ENCODE data around the gene GNG10.
"Not testable (repeated sequence)": the region's sequence is repeated elsewhere in the genome, so short reads cannot be mapped to it uniquely, and the experiment has no call there.

The GNG10 gene

GRCh38 chr9:111662576-111663300 lies 1.3 kb downstream of the GNG10 start:
- Histone ChIP-seq H3K4me1 (ENCODE audit: insufficient read depth, low read length) (peaks cover 17% of the 10 kb centered on the region), H3K4me3 (ENCODE audit: low read length) (peak overlapping the region; percentile 78), H3K9me3 (ENCODE audit: low read length) (no peaks in the 10 kb centered on the region), H3K27me3 (ENCODE audit: insufficient read depth, low read length) (no peaks in the 10 kb centered on the region), H3K36me3 (ENCODE audit: insufficient read depth, low read length) (peaks cover 25% of the 10 kb centered on the region), H2AFZ (ENCODE audit: low read depth, low read length) (peak overlapping the region; percentile 88)

- Histone ChIP-seq H3K27me3 (ENCODE audit: insufficient read depth, low read length) (no peaks in the 10 kb centered on the region), H2AFZ (ENCODE audit: low read depth, low read length) (no peak overlapping the region), H3K4me3 (ENCODE audit: low read length) (peak overlapping the region; percentile 0), H3K9me3 (ENCODE audit: low read length) (no peaks in the 10 kb centered on the region), H3K4me1 (ENCODE audit: insufficient read depth, low read length) (peaks cover 17% of the 10 kb centered on the region), H3K36me3 (ENCODE audit: insufficient read depth, low read length) (peaks cover 27% of the 10 kb centered on the region)
Measured at GRCh38 chr9:111663301-111663823, 2.0 kb downstream of the GNG10 start.

GRCh38 chr9:111668026-111668573 lies 6.7 kb downstream of the GNG10 start:
- no peak overlapping the region for H3K4me3 ChIP-seq (ENCODE audit: low read length)

GRCh38 chr9:111668601-111669000 lies 7.2 kb downstream of the GNG10 start:
- H3K9me3 ChIP-seq (ENCODE audit: low read length); H3K4me3 ChIP-seq (ENCODE audit: low read length); H3K4me1 ChIP-seq (ENCODE audit: insufficient read depth, low read length); H3K27me3 ChIP-seq (ENCODE audit: insufficient read depth, low read length); H2AFZ ChIP-seq (ENCODE audit: low read depth, low read length): not testable (repeated sequence)
- peaks cover 41% of the 10 kb centered on the region for H3K36me3 ChIP-seq (ENCODE audit: insufficient read depth, low read length)

More at GRCh38 chr9:111668026-111668573, 6.7 kb downstream of the GNG10 start:
- no peaks in the 10 kb centered on the region for H3K27me3 ChIP-seq (ENCODE audit: insufficient read depth, low read length)
- H3K4me1 ChIP-seq (ENCODE audit: insufficient read depth, low read length): peaks cover 5% of the 10 kb centered on the region
- peaks cover 41% of the 10 kb centered on the region for H3K36me3 ChIP-seq (ENCODE audit: insufficient read depth, low read length)
- no peak overlapping the region for H2AFZ ChIP-seq (ENCODE audit: low read depth, low read length)
- no peaks in the 10 kb centered on the region for H3K9me3 ChIP-seq (ENCODE audit: low read length)

GRCh38 chr9:111674319-111674718 lies 12.9 kb downstream of the GNG10 start:
- no peak overlapping the region for H3K4me3 ChIP-seq (ENCODE audit: low read length)
- H3K27me3 ChIP-seq (ENCODE audit: insufficient read depth, low read length): no peaks in the 10 kb centered on the region

GRCh38 chr9:111676116-111676515 lies 14.7 kb downstream of the GNG10 start:
- peaks cover 13% of the 10 kb centered on the region for H3K36me3 ChIP-seq (ENCODE audit: insufficient read depth, low read length)
- H3K4me1 ChIP-seq (ENCODE audit: insufficient read depth, low read length): no peaks in the 10 kb centered on the region
- no peaks in the 10 kb centered on the region for H3K27me3 ChIP-seq (ENCODE audit: insufficient read depth, low read length)
- no peak overlapping the region for H2AFZ ChIP-seq (ENCODE audit: low read depth, low read length)
- H3K4me3 ChIP-seq (ENCODE audit: low read length): no peak overlapping the region
- no peaks in the 10 kb centered on the region for H3K9me3 ChIP-seq (ENCODE audit: low read length)

More at GRCh38 chr9:111674319-111674718, 12.9 kb downstream of the GNG10 start:
- Histone ChIP-seq H3K36me3 (ENCODE audit: insufficient read depth, low read length) (peaks cover 19% of the 10 kb centered on the region), H3K4me1 (ENCODE audit: insufficient read depth, low read length) (no peaks in the 10 kb centered on the region), H3K9me3 (ENCODE audit: low read length) (no peaks in the 10 kb centered on the region), H2AFZ (ENCODE audit: low read depth, low read length) (no peak overlapping the region)

- H3K4me1 ChIP-seq (ENCODE audit: insufficient read depth, low read length): no peaks in the 10 kb centered on the region
Measured at GRCh38 chr9:111678293-111678692, 16.9 kb downstream of the GNG10 start.

GRCh38 chr9:111679199-111679598 lies 17.8 kb downstream of the GNG10 start:
- no peaks in the 10 kb centered on the region for H3K27me3 ChIP-seq (ENCODE audit: insufficient read depth, low read length)
- no peak overlapping the region for H3K4me3 ChIP-seq (ENCODE audit: low read length)
- H3K4me1 ChIP-seq (ENCODE audit: insufficient read depth, low read length): no peaks in the 10 kb centered on the region
- peaks cover 12% of the 10 kb centered on the region for H3K36me3 ChIP-seq (ENCODE audit: insufficient read depth, low read length)
- no peak overlapping the region for H2AFZ ChIP-seq (ENCODE audit: low read depth, low read length)
- H3K9me3 ChIP-seq (ENCODE audit: low read length): no peaks in the 10 kb centered on the region

More at GRCh38 chr9:111678293-111678692, 16.9 kb downstream of the GNG10 start:
- H3K36me3 ChIP-seq (ENCODE audit: insufficient read depth, low read length): peaks cover 12% of the 10 kb centered on the region
- no peaks in the 10 kb centered on the region for H3K27me3 ChIP-seq (ENCODE audit: insufficient read depth, low read length)
- H3K9me3 ChIP-seq (ENCODE audit: low read length): no peaks in the 10 kb centered on the region
- no peak overlapping the region for H2AFZ ChIP-seq (ENCODE audit: low read depth, low read length)
- H3K4me3 ChIP-seq (ENCODE audit: low read length): no peak overlapping the region

- Histone ChIP-seq H2AFZ (ENCODE audit: low read depth, low read length) (no peak overlapping the region), H3K4me1 (ENCODE audit: insufficient read depth, low read length) (no peaks in the 10 kb centered on the region), H3K4me3 (ENCODE audit: low read length) (no peak overlapping the region), H3K9me3 (ENCODE audit: low read length) (no peaks in the 10 kb centered on the region), H3K27me3 (ENCODE audit: insufficient read depth, low read length) (no peaks in the 10 kb centered on the region), H3K36me3 (ENCODE audit: insufficient read depth, low read length) (peaks cover 5% of the 10 kb centered on the region)
Measured at GRCh38 chr9:111683392-111683791, 22.0 kb downstream of the GNG10 start.

GRCh38 chr9:111691672-111692329 lies 30.4 kb downstream of the GNG10 start:
- peak overlapping the region; percentile 77 for H2AFZ ChIP-seq (ENCODE audit: low read depth, low read length)

GRCh38 chr9:111696796-111697195 lies 35.4 kb downstream of the GNG10 start:
- no peak overlapping the region for H3K4me3 ChIP-seq (ENCODE audit: low read length)
- no peaks in the 10 kb centered on the region for H3K36me3 ChIP-seq (ENCODE audit: insufficient read depth, low read length)
- H3K9me3 ChIP-seq (ENCODE audit: low read length): no peaks in the 10 kb centered on the region
- H3K4me1 ChIP-seq (ENCODE audit: insufficient read depth, low read length): peaks cover 5% of the 10 kb centered on the region
- no peak overlapping the region for H2AFZ ChIP-seq (ENCODE audit: low read depth, low read length)
- no peaks in the 10 kb centered on the region for H3K27me3 ChIP-seq (ENCODE audit: insufficient read depth, low read length)

More at GRCh38 chr9:111691672-111692329, 30.4 kb downstream of the GNG10 start:
- Histone ChIP-seq H3K36me3 (ENCODE audit: insufficient read depth, low read length) (no peaks in the 10 kb centered on the region), H3K27me3 (ENCODE audit: insufficient read depth, low read length) (no peaks in the 10 kb centered on the region), H3K9me3 (ENCODE audit: low read length) (no peaks in the 10 kb centered on the region), H3K4me3 (ENCODE audit: low read length) (peak overlapping the region; percentile 41), H3K4me1 (ENCODE audit: insufficient read depth, low read length) (peaks cover 14% of the 10 kb centered on the region)

- H3K4me3 ChIP-seq (ENCODE audit: low read length): no peak overlapping the region
- H3K36me3 ChIP-seq (ENCODE audit: insufficient read depth, low read length): no peaks in the 10 kb centered on the region
- no peak overlapping the region for H2AFZ ChIP-seq (ENCODE audit: low read depth, low read length)
- no peaks in the 10 kb centered on the region for H3K27me3 ChIP-seq (ENCODE audit: insufficient read depth, low read length)
- no peaks in the 10 kb centered on the region for H3K9me3 ChIP-seq (ENCODE audit: low read length)
- no peaks in the 10 kb centered on the region for H3K4me1 ChIP-seq (ENCODE audit: insufficient read depth, low read length)
Measured at GRCh38 chr9:111700776-111701175, 39.4 kb downstream of the GNG10 start.

- Histone ChIP-seq H3K36me3 (ENCODE audit: insufficient read depth, low read length) (no peaks in the 10 kb centered on the region), H2AFZ (ENCODE audit: low read depth, low read length) (no peak overlapping the region), H3K27me3 (ENCODE audit: insufficient read depth, low read length) (no peaks in the 10 kb centered on the region)
Measured at GRCh38 chr9:111704503-111704902, 43.1 kb downstream of the GNG10 start.

More at GRCh38 chr9:111704503-111704902, 43.1 kb downstream of the GNG10 start:
- Histone ChIP-seq H3K4me1 (ENCODE audit: insufficient read depth, low read length) (no peaks in the 10 kb centered on the region), H3K4me3 (ENCODE audit: low read length) (no peak overlapping the region), H3K9me3 (ENCODE audit: low read length) (no peaks in the 10 kb centered on the region)

Measured in neuron (in vitro differentiated cells).